OCI-LY7 (cell line): ENCODE measurements around the gene GPR22. TPM values are rescaled to one million over a fixed set of nuclear protein-coding genes. Genes with fewer than 3 reads are reported as not detected.

Source experiments
- BruUV-seq: library from RNA; stranded (reverse); fragments of 400-500 nt; replicated peaks from 2 replicates; lab custom pipeline; 2021; lab: Mats Ljungman, UMichigan
- CTCF ChIA-PET: fragments of 300-600 bp; sonication (Branson Sonifier 250); formaldehyde crosslinking; loops from one replicate; lab custom pipeline; 2022; ENCODE audit warnings: antibody characterized with exemption; ENCODE audit not compliant: unreplicated experiment; lab: Charles Lee
- POLR2A ChIA-PET: fragments of 300-600 bp; sonication (Branson Sonifier 250); formaldehyde crosslinking; loops from one replicate; lab custom pipeline; 2022; ENCODE audit warnings: antibody characterized with exemption; lab: Charles Lee
- DNase-seq: peaks from one replicate; pipeline ENCODE4 v3.0.0-alpha.2; 2015; ENCODE audit warnings: low spot score
- H2AFZ ChIP-seq: fragments of 200-600 bp; sonication (generic), shearing (Covaris generic); 2 replicates; pipeline ENCODE4 v1.6.1; 2014; ENCODE audit warnings: mild to moderate bottlenecking, antibody characterized with exemption, low read length, moderate library complexity
- H3K27ac ChIP-seq: fragments of 200-600 bp; sonication (generic); 2 replicates; pipeline ENCODE4 v1.5.1; 2014; ENCODE audit warnings: mixed run types, low read depth, mild to moderate bottlenecking, moderate library complexity, low read length, inconsistent platforms; ENCODE audit not compliant: poor library complexity, severe bottlenecking
- H3K36me3 ChIP-seq: fragments of 200-600 bp; sonication (generic); 2 replicates; pipeline ENCODE4 v1.6.1; 2014; ENCODE audit warnings: mild to moderate bottlenecking, antibody characterized with exemption, low read length, moderate library complexity, mixed read lengths; ENCODE audit not compliant: insufficient read depth
- H3K4me1 ChIP-seq: fragments of 200-600 bp; sonication (generic); 2 replicates; pipeline ENCODE4 v1.5.1; 2014; ENCODE audit warnings: mild to moderate bottlenecking, low read length; ENCODE audit not compliant: insufficient read depth, poor library complexity, severe bottlenecking
- H3K4me2 ChIP-seq: fragments of 200-600 bp; sonication (generic); 2 replicates; pipeline ENCODE4 v1.6.1; 2014; ENCODE audit warnings: mild to moderate bottlenecking, low read length
- H3K4me3 ChIP-seq: fragments of 200-600 bp; sonication (generic); 2 replicates; pipeline ENCODE4 v1.5.1; 2014; ENCODE audit warnings: mild to moderate bottlenecking, low read depth, low read length; ENCODE audit not compliant: poor library complexity, severe bottlenecking
- H3K79me2 ChIP-seq: fragments of 200-600 bp; sonication (generic); 2 replicates; pipeline ENCODE4 v1.6.1; 2016; ENCODE audit warnings: low read depth, mild to moderate bottlenecking, low read length, moderate library complexity, mixed read lengths; ENCODE audit not compliant: insufficient read depth
- H3K9me2 ChIP-seq: fragments of 200-600 bp; sonication (generic); 2 replicates; pipeline ENCODE4 v1.6.1; 2016; ENCODE audit warnings: mild to moderate bottlenecking, low read length, mixed read lengths; ENCODE audit not compliant: insufficient read depth
- H3K9me3 ChIP-seq: fragments of 200-600 bp; sonication (generic); 2 replicates; pipeline ENCODE4 v1.6.1; 2014; ENCODE audit warnings: mild to moderate bottlenecking, mixed run types, low read length, mixed read lengths
- H4K20me1 ChIP-seq: fragments of 200-600 bp; sonication (generic); 2 replicates; pipeline ENCODE4 v1.6.1; 2014; ENCODE audit warnings: mild to moderate bottlenecking, antibody characterized with exemption, low read length, moderate library complexity, mixed read lengths; ENCODE audit not compliant: insufficient read depth
- EZH2phosphoT487 ChIP-seq: fragments of 200-600 bp; sonication (generic); IDR thresholded peaks from 2 replicates; pipeline ENCODE4 v1.6.1; 2018; ENCODE audit warnings: low read depth, borderline replicate concordance, mild to moderate bottlenecking, mixed run types, antibody characterized with exemption, low read length, moderate library complexity, mixed read lengths
- intact Hi-C: fragments of 100-400 bp; cut with micrococcal nuclease; formaldehyde crosslinking; loops from one replicate; pipeline ENCODE4 v1.10.0; 2022; ENCODE audit not compliant: unreplicated experiment
- total RNA-seq, 2 experiments: library from RNA; depleted of rRNA in 1 of 2; stranded (reverse); fragments of >200 nt in 1 of 2; shearing (Covaris generic) in 1 of 2; gene quantifications; 2 replicates each; pipeline ENCODE4 v1.2.3, GENCODE V29; 2014 to 2022
- TF ChIP-seq, protein P1 (sequence below): fragments of 200-600 bp; sonication (generic); conservative IDR thresholded peaks from 2 replicates; pipeline ENCODE4 v1.5.1; 2014; ENCODE audit warnings: mild to moderate bottlenecking, antibody characterized with exemption, low read length, moderate library complexity, mixed read lengths

The GPR22 gene
- total RNA-seq, 2 experiments from 2014 or later, result not detected

DNA sequence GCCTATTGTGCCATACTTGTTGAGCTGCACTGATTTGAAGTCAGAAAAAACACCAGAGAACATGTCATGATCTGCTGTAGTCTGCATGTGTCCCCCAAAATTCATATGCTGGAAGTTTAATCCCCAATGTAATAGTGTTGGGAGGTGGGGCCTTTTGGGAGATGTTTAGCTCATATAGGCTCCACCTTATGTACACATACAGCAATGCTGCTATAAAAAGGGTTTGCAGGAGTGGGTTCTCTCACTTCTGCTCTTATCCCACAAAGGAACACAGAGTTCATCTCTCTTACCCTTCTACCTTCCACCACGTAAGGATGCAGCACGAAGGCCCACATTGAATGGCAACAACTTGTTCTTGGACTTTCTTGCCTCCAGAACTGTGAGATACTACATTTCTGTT lies 23.0 kb downstream of the GPR22 start:
- H3K9me2 ChIP-seq, result no peaks in the 10 kb centered on the region
- no peak overlapping the region for H2AFZ ChIP-seq
- no peaks in the 10 kb centered on the region for H3K36me3 ChIP-seq
- H4K20me1 ChIP-seq, result no peaks in the 10 kb centered on the region
- intact Hi-C loops, result no loop called here
- no peak for DNase-seq
- H3K9me3 ChIP-seq, result no peaks in the 10 kb centered on the region
- H3K27ac ChIP-seq, result no peak overlapping the region
- CTCF ChIA-PET, result no interaction called here
- no peak overlapping the region for H3K4me3 ChIP-seq
- POLR2A ChIA-PET, result interaction anchor here (0.7 to 3.1 kb wide), 5 partner anchors 8 to 686 kb away, joined by 3 to 14 read pairs (median 3); no protein-coding TSS in a partner anchor
- H3K4me2 ChIP-seq, result no peak overlapping the region
- no peaks in the 10 kb centered on the region for H3K4me1 ChIP-seq
- TF ChIP-seq, protein P1, sequence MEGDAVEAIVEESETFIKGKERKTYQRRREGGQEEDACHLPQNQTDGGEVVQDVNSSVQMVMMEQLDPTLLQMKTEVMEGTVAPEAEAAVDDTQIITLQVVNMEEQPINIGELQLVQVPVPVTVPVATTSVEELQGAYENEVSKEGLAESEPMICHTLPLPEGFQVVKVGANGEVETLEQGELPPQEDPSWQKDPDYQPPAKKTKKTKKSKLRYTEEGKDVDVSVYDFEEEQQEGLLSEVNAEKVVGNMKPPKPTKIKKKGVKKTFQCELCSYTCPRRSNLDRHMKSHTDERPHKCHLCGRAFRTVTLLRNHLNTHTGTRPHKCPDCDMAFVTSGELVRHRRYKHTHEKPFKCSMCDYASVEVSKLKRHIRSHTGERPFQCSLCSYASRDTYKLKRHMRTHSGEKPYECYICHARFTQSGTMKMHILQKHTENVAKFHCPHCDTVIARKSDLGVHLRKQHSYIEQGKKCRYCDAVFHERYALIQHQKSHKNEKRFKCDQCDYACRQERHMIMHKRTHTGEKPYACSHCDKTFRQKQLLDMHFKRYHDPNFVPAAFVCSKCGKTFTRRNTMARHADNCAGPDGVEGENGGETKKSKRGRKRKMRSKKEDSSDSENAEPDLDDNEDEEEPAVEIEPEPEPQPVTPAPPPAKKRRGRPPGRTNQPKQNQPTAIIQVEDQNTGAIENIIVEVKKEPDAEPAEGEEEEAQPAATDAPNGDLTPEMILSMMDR, result no peak
- no peak for TF ChIP-seq EZH2phosphoT487
- 0 out of 2 replicates have a peak, but pooled peaks cover 9% of the 10 kb centered on the region for H3K79me2 ChIP-seq
- BruUV-seq, result no TSS peak

GRCh38 chr7:107494315-107494751 lies 24.5 kb downstream of the GPR22 start:
- no peaks in the 10 kb centered on the region for H3K4me1 ChIP-seq
- CTCF ChIA-PET, result no interaction called here
- 0 out of 2 replicates have a peak, but pooled peaks cover 9% of the 10 kb centered on the region for H3K79me2 ChIP-seq
- no peaks in the 10 kb centered on the region for H3K9me3 ChIP-seq
- no peaks in the 10 kb centered on the region for H4K20me1 ChIP-seq
- no peak overlapping the region for H2AFZ ChIP-seq
- H3K36me3 ChIP-seq, result no peaks in the 10 kb centered on the region
- no peak overlapping the region for H3K27ac ChIP-seq
- no TSS peak for BruUV-seq
- no peak overlapping the region for H3K4me2 ChIP-seq
- POLR2A ChIA-PET, result interaction anchor here (3.1 kb wide), 1 partner anchor 18 kb away, joined by 14 read pairs; no protein-coding TSS in a partner anchor
- H3K4me3 ChIP-seq, result no peak overlapping the region
- no peak for DNase-seq
- TF ChIP-seq EZH2phosphoT487, result no peak
- TF ChIP-seq, protein P1, result no peak
- no peaks in the 10 kb centered on the region for H3K9me2 ChIP-seq
- intact Hi-C loops, result no loop called here

DNA sequence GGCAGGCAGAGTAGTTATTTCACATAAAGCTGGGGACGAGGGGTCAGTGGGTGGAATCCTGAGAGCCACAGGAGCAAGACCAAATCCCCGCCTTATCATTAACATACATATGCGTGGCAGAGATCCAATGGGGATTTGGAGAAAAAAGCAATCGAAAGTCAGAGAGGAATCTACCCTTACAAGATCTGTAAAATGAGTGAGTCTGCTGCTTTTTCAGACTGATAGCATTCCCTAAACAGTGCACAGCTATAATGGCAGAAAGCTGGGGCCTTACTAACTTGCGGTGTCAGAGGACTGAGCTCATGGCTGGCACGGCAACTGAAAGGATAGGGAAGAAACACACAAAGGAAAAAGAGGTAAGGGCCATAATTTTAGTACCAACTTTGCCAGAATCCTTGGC lies 25.0 kb downstream of the GPR22 start:
- no peaks in the 10 kb centered on the region for H3K4me1 ChIP-seq
- no peak overlapping the region for H3K4me3 ChIP-seq
- H3K4me2 ChIP-seq, result no peak overlapping the region
- H3K27ac ChIP-seq, result no peak overlapping the region
- H4K20me1 ChIP-seq, result no peaks in the 10 kb centered on the region
- intact Hi-C loops, result no loop called here
- ChIA-PET CTCF (no interaction called here), POLR2A (no interaction called here)
- no peaks in the 10 kb centered on the region for H3K36me3 ChIP-seq
- no peak for TF ChIP-seq EZH2phosphoT487
- TF ChIP-seq, protein P1, result no peak
- DNase-seq, result no peak
- H3K9me3 ChIP-seq, result no peaks in the 10 kb centered on the region
- no TSS peak for BruUV-seq
- H2AFZ ChIP-seq, result no peak overlapping the region
- H3K9me2 ChIP-seq, result no peaks in the 10 kb centered on the region
- H3K79me2 ChIP-seq, result 0 out of 2 replicates have a peak, but pooled peaks cover 9% of the 10 kb centered on the region
